ENCODE results near the gene PRR27. TPM values are rescaled to one million over a fixed set of nuclear protein-coding genes. Genes with fewer than 3 reads are reported as not detected.

PRR27 gene
- total RNA-seq (2014; rRNA removed; shearing (Covaris generic)): not detected in 2 replicates

GRCh38 chr4:70153937-70154336 is at the start of gene PRR27:
TSS of gene PRR27 (plus strand) at chr4:70154237. CDS start at chr4:70154376, 139 bp downstream.
- no peak for DNase-seq (ENCODE audit: low spot score)

- no peak for DNase-seq (ENCODE audit: low spot score)
These were observed 43.1 kb upstream of the PRR27 start for GRCh38 chr4:70110917-70111316.

GRCh38 chr4:70113656-70114055 is 40.4 kb upstream of the PRR27 start:
- no peak for DNase-seq (ENCODE audit: low spot score)

- no peak for DNase-seq (ENCODE audit: low spot score)
These were observed 39.9 kb upstream of the PRR27 start for GRCh38 chr4:70114096-70114495.

GRCh38 chr4:70120323-70120722 is 33.7 kb upstream of the PRR27 start:
- no peak for DNase-seq (ENCODE audit: low spot score)

- no peak for DNase-seq (ENCODE audit: low spot score)
These were observed 20.6 kb upstream of the PRR27 start for GRCh38 chr4:70133473-70133872.

- no peak for DNase-seq (ENCODE audit: low spot score)
These were observed 15.3 kb upstream of the PRR27 start for GRCh38 chr4:70138751-70139150.

- no peak for DNase-seq (ENCODE audit: low spot score)
These were observed 2.8 kb upstream of the PRR27 start for GRCh38 chr4:70151271-70151670.

GRCh38 chr4:70152088-70152487 is 1.9 kb upstream of the PRR27 start:
- DNase-seq (ENCODE audit: low spot score): no peak

GRCh38 chr4:70158576-70158975 is 4.5 kb downstream of the PRR27 start:
- no peak for DNase-seq (ENCODE audit: low spot score)

- DNase-seq (ENCODE audit: low spot score): no peak
These were observed 23.1 kb downstream of the PRR27 start for GRCh38 chr4:70177090-70177489.

- DNase-seq (ENCODE audit: low spot score): no peak
These were observed 24.1 kb downstream of the PRR27 start for GRCh38 chr4:70178075-70178660.

GRCh38 chr4:70179811-70180210 is 25.8 kb downstream of the PRR27 start:
- no peak for DNase-seq (ENCODE audit: low spot score)

- no peak for DNase-seq (ENCODE audit: low spot score)
These were observed 27.8 kb downstream of the PRR27 start for GRCh38 chr4:70181864-70182263.

GRCh38 chr4:70182517-70183167 is 28.6 kb downstream of the PRR27 start:
- no peak for DNase-seq (ENCODE audit: low spot score)

GRCh38 chr4:70183168-70183939 is 29.3 kb downstream of the PRR27 start:
- DNase-seq (ENCODE audit: low spot score): peak; percentile 62

GRCh38 chr4:70183940-70184246 is 29.9 kb downstream of the PRR27 start:
- DNase-seq (ENCODE audit: low spot score): no peak

GRCh38 chr4:70187216-70187615 is 33.2 kb downstream of the PRR27 start:
- DNase-seq (ENCODE audit: low spot score): no peak

GRCh38 chr4:70190579-70190978 is 36.5 kb downstream of the PRR27 start:
- no peak for DNase-seq (ENCODE audit: low spot score)

- DNase-seq (ENCODE audit: low spot score): no peak
These were observed 37.6 kb downstream of the PRR27 start for GRCh38 chr4:70191647-70192046.

- DNase-seq (ENCODE audit: low spot score): no peak
These were observed 38.9 kb downstream of the PRR27 start for GRCh38 chr4:70192895-70193294.

- no peak for DNase-seq (ENCODE audit: low spot score)
These were observed 41.4 kb downstream of the PRR27 start, which contains the start of gene ODAM for GRCh38 chr4:70195425-70195824. TSS of gene ODAM (plus strand) at chr4:70195725. CDS start at chr4:70196544, 819 bp downstream.

GRCh38 chr4:70196857-70197256 is 42.8 kb downstream of the PRR27 start:
- DNase-seq (ENCODE audit: low spot score): no peak
